ENCODE measurements around the gene SLC25A22. TPM values are rescaled to one million over a fixed set of nuclear protein-coding genes. Genes with fewer than 3 reads are reported as not detected.
A peak's percentile ranks its signal among the peaks of the same experiment; 100 is the strongest.

SLC25A22 gene
- total and polyA plus RNA-seq, 9 of the 15 experiments (the other 6 are each of a cell fraction or from before 2014, with no cell fraction given), result 0.41 to 55.4 (median 11.4) TPM

DNA sequence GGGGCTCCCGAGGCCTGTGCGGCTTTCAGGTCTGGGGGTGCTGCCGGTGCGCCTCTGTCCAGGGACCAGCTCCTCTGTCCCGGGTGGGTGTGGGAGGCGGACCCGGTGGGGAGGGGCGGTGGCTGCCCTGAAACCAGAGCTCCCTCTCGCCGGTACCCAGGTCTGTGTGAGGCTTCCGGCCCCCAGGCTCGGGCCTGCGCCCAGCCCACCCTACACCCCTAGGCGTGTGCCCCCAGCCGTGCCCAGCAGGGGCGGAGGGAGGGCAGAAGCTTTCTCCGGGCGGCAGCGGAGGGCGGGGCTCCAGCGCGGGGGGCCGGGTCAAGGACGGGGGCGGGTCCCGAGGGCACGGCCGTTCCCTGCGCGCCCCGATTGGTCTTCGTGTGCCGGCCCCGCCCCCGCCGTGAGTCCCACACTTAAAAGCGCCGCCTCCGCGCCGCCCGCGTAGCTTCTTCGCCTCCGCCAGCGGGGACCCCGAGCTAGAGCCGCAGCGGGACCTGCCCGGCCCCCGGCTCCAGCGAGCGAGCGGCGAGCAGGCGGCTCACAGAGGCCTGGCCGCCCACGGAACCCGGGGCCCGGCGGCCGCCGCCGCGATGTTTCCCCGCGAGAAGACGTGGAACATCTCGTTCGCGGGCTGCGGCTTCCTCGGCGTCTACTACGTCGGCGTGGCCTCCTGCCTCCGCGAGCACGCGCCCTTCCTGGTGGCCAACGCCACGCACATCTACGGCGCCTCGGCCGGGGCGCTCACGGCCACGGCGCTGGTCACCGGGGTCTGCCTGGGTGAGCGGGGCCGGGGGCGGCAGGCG, 21.2 kb upstream of the SLC25A22 start (continued):
- TF ChIP-seq SMARCE1 (IDR thresholded peaks at IDR 0.05), result no peak
- TF ChIP-seq CXXC5 (CRISPR knock-in tag; IDR thresholded peaks at IDR 0.05), result peak; percentile 89
- TF ChIP-seq SMAD4 (CRISPR knock-in tag; conservative IDR thresholded peaks at IDR 0.05), result peak; percentile 17; the same call in 1 of the 2 replicates
- TF ChIP-seq, protein P1, sequence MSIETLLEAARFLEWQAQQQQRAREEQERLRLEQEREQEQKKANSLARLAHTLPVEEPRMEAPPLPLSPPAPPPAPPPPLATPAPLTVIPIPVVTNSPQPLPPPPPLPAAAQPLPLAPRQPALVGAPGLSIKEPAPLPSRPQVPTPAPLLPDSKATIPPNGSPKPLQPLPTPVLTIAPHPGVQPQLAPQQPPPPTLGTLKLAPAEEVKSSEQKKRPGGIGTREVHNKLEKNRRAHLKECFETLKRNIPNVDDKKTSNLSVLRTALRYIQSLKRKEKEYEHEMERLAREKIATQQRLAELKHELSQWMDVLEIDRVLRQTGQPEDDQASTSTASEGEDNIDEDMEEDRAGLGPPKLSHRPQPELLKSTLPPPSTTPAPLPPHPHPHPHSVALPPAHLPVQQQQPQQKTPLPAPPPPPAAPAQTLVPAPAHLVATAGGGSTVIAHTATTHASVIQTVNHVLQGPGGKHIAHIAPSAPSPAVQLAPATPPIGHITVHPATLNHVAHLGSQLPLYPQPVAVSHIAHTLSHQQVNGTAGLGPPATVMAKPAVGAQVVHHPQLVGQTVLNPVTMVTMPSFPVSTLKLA (conservative IDR thresholded peaks at IDR 0.05), result peak in 1 of 2 experiments; percentile 55; a peak in 2 of 4 replicates
- no peak for TF ChIP-seq STAT5B (CRISPR knock-in tag; IDR thresholded peaks at IDR 0.05)
- TF ChIP-seq, protein P2, sequence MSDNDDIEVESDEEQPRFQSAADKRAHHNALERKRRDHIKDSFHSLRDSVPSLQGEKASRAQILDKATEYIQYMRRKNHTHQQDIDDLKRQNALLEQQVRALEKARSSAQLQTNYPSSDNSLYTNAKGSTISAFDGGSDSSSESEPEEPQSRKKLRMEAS (CRISPR knock-in tag; IDR thresholded peaks at IDR 0.05), result peak; percentile 37
- no peak for TF ChIP-seq ELF4 (CRISPR knock-in tag; IDR thresholded peaks at IDR 0.05)
- TF ChIP-seq ZNF184 (CRISPR knock-in tag; IDR thresholded peaks at IDR 0.05), result no peak
- TF ChIP-seq ZNF263 (CRISPR knock-in tag; IDR thresholded peaks at IDR 0.05; ENCODE audit: borderline replicate concordance), result peak; percentile 15; the same call in 1 of the 2 replicates
- TF ChIP-seq DIDO1 (tag; IDR thresholded peaks at IDR 0.05; ENCODE audit: low read depth), result no peak
- no peak for TF ChIP-seq TCF3 (CRISPR knock-in tag; IDR thresholded peaks at IDR 0.05)
- TF ChIP-seq NRF1 (conservative IDR thresholded peaks at IDR 0.05 in 1 of 2, IDR thresholded peaks at IDR 0.05 in 1 of 2), result no peak; a peak in 2 of 4 replicates
- no peak for TF ChIP-seq RHOXF2B (CRISPR knock-in tag; conservative IDR thresholded peaks at IDR 0.05)
- TF ChIP-seq, protein P3, sequence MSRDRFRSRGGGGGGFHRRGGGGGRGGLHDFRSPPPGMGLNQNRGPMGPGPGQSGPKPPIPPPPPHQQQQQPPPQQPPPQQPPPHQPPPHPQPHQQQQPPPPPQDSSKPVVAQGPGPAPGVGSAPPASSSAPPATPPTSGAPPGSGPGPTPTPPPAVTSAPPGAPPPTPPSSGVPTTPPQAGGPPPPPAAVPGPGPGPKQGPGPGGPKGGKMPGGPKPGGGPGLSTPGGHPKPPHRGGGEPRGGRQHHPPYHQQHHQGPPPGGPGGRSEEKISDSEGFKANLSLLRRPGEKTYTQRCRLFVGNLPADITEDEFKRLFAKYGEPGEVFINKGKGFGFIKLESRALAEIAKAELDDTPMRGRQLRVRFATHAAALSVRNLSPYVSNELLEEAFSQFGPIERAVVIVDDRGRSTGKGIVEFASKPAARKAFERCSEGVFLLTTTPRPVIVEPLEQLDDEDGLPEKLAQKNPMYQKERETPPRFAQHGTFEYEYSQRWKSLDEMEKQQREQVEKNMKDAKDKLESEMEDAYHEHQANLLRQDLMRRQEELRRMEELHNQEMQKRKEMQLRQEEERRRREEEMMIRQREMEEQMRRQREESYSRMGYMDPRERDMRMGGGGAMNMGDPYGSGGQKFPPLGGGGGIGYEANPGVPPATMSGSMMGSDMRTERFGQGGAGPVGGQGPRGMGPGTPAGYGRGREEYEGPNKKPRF (IDR thresholded peaks at IDR 0.05; ENCODE audit: low read depth, low read length), result no peak
- peak; percentile 71 for TF ChIP-seq U2AF1 (optimal IDR thresholded peaks at IDR 0.05; ENCODE audit: low read depth, low read length)
- TF ChIP-seq PHB2 (IDR thresholded peaks at IDR 0.05; ENCODE audit: low read depth), result no peak
- TF ChIP-seq ZNF143 (CRISPR knock-in tag; IDR thresholded peaks at IDR 0.05), result no peak
- TF ChIP-seq, protein P4, sequence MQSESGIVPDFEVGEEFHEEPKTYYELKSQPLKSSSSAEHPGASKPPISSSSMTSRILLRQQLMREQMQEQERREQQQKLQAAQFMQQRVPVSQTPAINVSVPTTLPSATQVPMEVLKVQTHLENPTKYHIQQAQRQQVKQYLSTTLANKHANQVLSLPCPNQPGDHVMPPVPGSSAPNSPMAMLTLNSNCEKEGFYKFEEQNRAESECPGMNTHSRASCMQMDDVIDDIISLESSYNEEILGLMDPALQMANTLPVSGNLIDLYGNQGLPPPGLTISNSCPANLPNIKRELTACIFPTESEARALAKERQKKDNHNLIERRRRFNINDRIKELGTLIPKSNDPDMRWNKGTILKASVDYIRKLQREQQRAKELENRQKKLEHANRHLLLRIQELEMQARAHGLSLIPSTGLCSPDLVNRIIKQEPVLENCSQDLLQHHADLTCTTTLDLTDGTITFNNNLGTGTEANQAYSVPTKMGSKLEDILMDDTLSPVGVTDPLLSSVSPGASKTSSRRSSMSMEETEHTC (IDR thresholded peaks at IDR 0.05), result no peak
- TF ChIP-seq ZNF436 (CRISPR knock-in tag; IDR thresholded peaks at IDR 0.05), result no peak
- peak; percentile 76 for TF ChIP-seq CCNT2 (IDR thresholded peaks at IDR 0.05; ENCODE audit: borderline replicate concordance, extremely low read depth, insufficient read length, low read depth, low read length)
- TF ChIP-seq, protein P5, sequence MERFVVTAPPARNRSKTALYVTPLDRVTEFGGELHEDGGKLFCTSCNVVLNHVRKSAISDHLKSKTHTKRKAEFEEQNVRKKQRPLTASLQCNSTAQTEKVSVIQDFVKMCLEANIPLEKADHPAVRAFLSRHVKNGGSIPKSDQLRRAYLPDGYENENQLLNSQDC (CRISPR knock-in tag; IDR thresholded peaks at IDR 0.05), result no peak
- no peak for TF ChIP-seq CHD4 (IDR thresholded peaks at IDR 0.05; ENCODE audit: insufficient read depth, insufficient replicate concordance, low read depth, low read length, poor library complexity, severe bottlenecking)
- peak; percentile 45 for TF ChIP-seq FUS (optimal IDR thresholded peaks at IDR 0.05; ENCODE audit: low read depth, low read length)

Measured in K562 (cell line).